CD14-positive monocyte (primary cell): ENCODE data around the gene CLIC3. TPM values are rescaled to one million over a fixed set of nuclear protein-coding genes. Genes with fewer than 3 reads are reported as not detected.

Experiments
- DNase-seq, 3 donors: peaks; one replicate each; pipeline ENCODE4 v3.0.0-alpha.2; 2011 to 2022
- H2AFZ ChIP-seq: 2 replicates; pipeline ENCODE4 v1.6.0; 2012; ENCODE audit warnings: mild to moderate bottlenecking, low read depth, low read length, inconsistent platforms; ENCODE audit not compliant: insufficient read depth, poor library complexity, severe bottlenecking
- H3K27ac ChIP-seq, 2 donors: 1 replicate in 1 of 2; 2 replicates in 1 of 2; pipeline ENCODE4 v1.5.1; 2012 to 2013; ENCODE audit warnings: low read length in 2 of 2, control low read depth in 1 of 2, inconsistent platforms in 1 of 2, low read depth in 1 of 2, mild to moderate bottlenecking in 1 of 2
- H3K27me3 ChIP-seq, 2 donors: one replicate each; pipeline versions ENCODE4 v1.6.0 to v1.6.1; 2011 to 2013; ENCODE audit warnings: low read length in 2 of 2; ENCODE audit not compliant: control insufficient read depth in 2 of 2, insufficient read depth in 2 of 2
- H3K36me3 ChIP-seq, 2 donors: replicated peaks in 1 of 2; 1 replicate in 1 of 2; 2 replicates in 1 of 2; pipeline versions ENCODE4 v1.5.1 to v1.6.1; 2012 to 2013; ENCODE audit warnings: low read length in 2 of 2, control low read depth in 1 of 2, inconsistent platforms in 1 of 2, mild to moderate bottlenecking in 1 of 2; ENCODE audit not compliant: insufficient read depth in 2 of 2, control insufficient read depth in 1 of 2
- H3K4me1 ChIP-seq, 2 donors: 1 replicate in 1 of 2; 2 replicates in 1 of 2; pipeline versions ENCODE4 v1.5.1 to v1.6.1; 2012 to 2013; ENCODE audit warnings: low read length in 2 of 2, control low read depth in 1 of 2, inconsistent platforms in 1 of 2, mild to moderate bottlenecking in 1 of 2, moderate library complexity in 1 of 2; ENCODE audit not compliant: insufficient read depth in 2 of 2, control insufficient read depth in 1 of 2
- H3K4me2 ChIP-seq: replicated peaks from 2 replicates; pipeline ENCODE3; 2012; ENCODE audit warnings: low read length, moderate library complexity, mild to moderate bottlenecking; ENCODE audit not compliant: poor library complexity, severe bottlenecking; ENCODE audit errors: extremely low read depth
- H3K4me3 ChIP-seq, 3 experiments: fragments of 200-600 bp in 1 of 3; sonication (generic) in 1 of 3; replicated peaks in 1 of 3; 1 replicate in 2 of 3; 2 replicates in 1 of 3; pipeline ENCODE4 v1.5.1; 2011 to 2013; ENCODE audit warnings: low read length in 3 of 3, mild to moderate bottlenecking in 3 of 3, control low read depth in 2 of 3, low read depth in 2 of 3, inconsistent platforms in 1 of 3, moderate library complexity in 1 of 3
- H3K79me2 ChIP-seq: 2 replicates; pipeline ENCODE4 v1.6.0; 2012; ENCODE audit warnings: mild to moderate bottlenecking, control low read depth, inconsistent platforms, low read length, moderate library complexity; ENCODE audit not compliant: insufficient read depth
- H3K9ac ChIP-seq: 2 replicates; pipeline ENCODE4 v1.6.0; 2017; ENCODE audit warnings: low read length, mild to moderate bottlenecking; ENCODE audit not compliant: insufficient read depth, poor library complexity, severe bottlenecking
- H3K9me3 ChIP-seq, 2 donors: replicated peaks in 1 of 2; 1 replicate in 1 of 2; 2 replicates in 1 of 2; pipeline versions ENCODE4 v1.5.1 to v1.6.1; 2012 to 2013; ENCODE audit warnings: low read length in 2 of 2, control low read depth in 1 of 2; ENCODE audit not compliant: control insufficient read depth in 1 of 2, insufficient read depth in 1 of 2
- H4K20me1 ChIP-seq: 2 replicates; pipeline ENCODE4 v1.6.0; 2012; ENCODE audit warnings: mild to moderate bottlenecking, low read length, control low read depth, moderate library complexity; ENCODE audit not compliant: insufficient read depth
- H3K27ac Mint-ChIP-seq, 7 donors: one replicate each; pipeline ENCODE4 v1.8.0; 2020; ENCODE audit warnings: mild to moderate bottlenecking in 7 of 7, mixed read lengths in 7 of 7, moderate library complexity in 6 of 7, inconsistent platforms in 2 of 7
- H3K27me3 Mint-ChIP-seq, 3 donors: one replicate each; pipeline ENCODE4 v1.8.0; 2021 to 2022; ENCODE audit warnings: low read depth in 3 of 3, mild to moderate bottlenecking in 3 of 3, mixed read lengths in 3 of 3, moderate library complexity in 3 of 3, inconsistent platforms in 1 of 3
- H3K36me3 Mint-ChIP-seq, 2 donors: one replicate each; pipeline ENCODE4 v1.8.0; 2020; ENCODE audit warnings: mixed read lengths in 2 of 2, inconsistent platforms in 1 of 2, mild to moderate bottlenecking in 1 of 2
- H3K4me1 Mint-ChIP-seq: one replicate; pipeline ENCODE4 v1.8.0; 2020; ENCODE audit warnings: mild to moderate bottlenecking, mixed read lengths
- H3K4me3 Mint-ChIP-seq, 2 donors: one replicate each; pipeline ENCODE4 v1.8.0; 2020; ENCODE audit warnings: mild to moderate bottlenecking in 2 of 2, mixed read lengths in 2 of 2, moderate library complexity in 1 of 2
- H3K9me3 Mint-ChIP-seq, 7 donors: one replicate each; pipeline ENCODE4 v1.8.0; 2020 to 2022; ENCODE audit warnings: mixed read lengths in 7 of 7, mild to moderate bottlenecking in 6 of 7, moderate library complexity in 6 of 7, inconsistent platforms in 2 of 7
- WGBS: methylation state at CpG from one replicate; pipeline ENCODE4 v1.1.5; 2013; ENCODE audit warnings: missing lambda C conversion rate; ENCODE audit not compliant: insufficient coverage; 5-methylcytosine and 5-hydroxymethylcytosine counted together
- intact Hi-C, 2 donors: fragments of 100-400 bp; cut with micrococcal nuclease; formaldehyde crosslinking; loops; one replicate each; pipeline versions ENCODE4 v1.15.0 to v1.15.1; 2023
- polyA plus RNA-seq, 3 donors: library from polyadenylated mRNA; depleted of rRNA in 1 of 3; unstranded in 2 of 3; stranded (reverse) in 1 of 3; fragments of 300-500 nt in 2 of 3; fragments of >200 nt in 1 of 3; fragmentation: Illumina TruSeq in 2 of 3; gene quantifications; 1 replicate in 2 of 3; 2 replicates in 1 of 3; pipeline ENCODE4 v1.2.3, GENCODE V29; 2012 to 2021
- TF ChIP-seq, protein P1 (sequence below): fragments of 200-600 bp; IDR thresholded peaks from one replicate; pipeline ENCODE4 v1.8.0; 2022; ENCODE audit warnings: antibody characterized with exemption, mild to moderate bottlenecking

The CLIC3 gene
- polyA plus RNA-seq, 3 donors: 0.29 to 0.51 TPM; not detected in 1

DNA sequence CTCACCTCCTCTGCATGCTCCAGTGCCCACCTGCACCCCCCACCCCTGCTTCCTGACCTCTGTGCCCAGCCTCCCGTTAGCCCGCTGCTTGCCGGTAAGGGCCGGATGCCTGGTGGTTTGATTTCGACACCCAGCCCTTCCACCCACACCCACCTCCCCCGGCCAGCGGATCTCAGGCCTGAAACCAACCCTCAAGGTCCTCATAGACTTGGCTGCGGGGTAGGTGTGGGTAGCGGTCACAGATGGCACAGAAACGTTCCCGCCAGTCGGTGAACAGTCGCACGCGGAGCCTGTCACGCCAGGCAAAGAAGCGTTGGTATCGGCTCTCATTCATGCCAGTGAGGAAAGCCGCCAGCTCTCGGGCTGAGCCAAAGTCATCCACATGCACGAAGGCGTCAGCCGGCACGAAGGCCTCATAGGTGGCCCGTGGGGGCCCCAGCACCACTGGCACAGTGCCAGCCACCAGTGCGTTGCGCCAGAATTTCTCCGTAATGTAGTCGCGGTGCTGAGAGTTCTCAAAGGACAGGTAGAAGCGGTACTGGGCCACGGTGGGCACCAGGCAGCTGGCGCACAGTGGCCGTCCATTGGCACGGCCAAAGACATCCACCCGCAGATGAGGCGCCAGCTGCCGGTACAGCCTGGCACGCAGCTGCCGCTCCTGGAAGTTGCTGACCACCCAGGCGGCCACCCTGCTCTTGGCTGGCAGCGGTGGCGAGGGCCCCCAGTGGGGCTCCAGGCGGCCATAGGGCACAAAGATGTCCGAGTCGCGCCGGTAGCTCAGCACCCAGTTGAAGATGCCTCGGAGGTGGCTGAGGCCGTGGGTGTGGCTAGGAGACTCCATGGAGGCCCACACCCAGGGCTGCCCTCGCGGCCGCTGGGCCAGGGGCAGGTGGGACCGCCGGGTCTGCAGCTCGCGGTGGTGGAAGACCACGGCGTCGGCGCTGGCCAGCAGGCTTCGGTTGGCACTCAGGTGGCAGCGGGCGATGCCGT is 34.5 kb upstream of the CLIC3 start:
- H3K36me3 Mint-ChIP-seq: peaks cover 0 to 6% of the 10 kb centered on the region in 2 donors
- H3K27me3 Mint-ChIP-seq: peaks cover 4 to 7% (median 4%) of the 10 kb centered on the region in 3 donors
- Histone ChIP-seq H3K27ac (peak overlapping the region; percentile 83 to 92), H4K20me1 (peaks cover 27% of the 10 kb centered on the region), H3K4me3 (peak overlapping the region; percentile 47 to 88 (median 68)), H3K36me3 (peaks cover 4% of the 10 kb centered on the region in 2 donors), H2AFZ (peak overlapping the region; percentile 48), H3K4me1 (peaks cover 65 to 87% of the 10 kb centered on the region in 2 donors), H3K4me2 (peak overlapping the region; percentile 98), H3K27me3 (no peaks in the 10 kb centered on the region), H3K9me3 (no peaks in the 10 kb centered on the region), H3K9ac (peak overlapping the region; percentile 77), H3K79me2 (peaks cover 69% of the 10 kb centered on the region)
- peak overlapping the region; percentile 87 to 92 for H3K4me3 Mint-ChIP-seq
- H3K27ac Mint-ChIP-seq: peak overlapping the region; percentile 87 to 94 (median 91)
- DNase-seq: peak; percentile 52 to 65 (median 57)
- H3K4me1 Mint-ChIP-seq: peaks cover 60% of the 10 kb centered on the region
- intact Hi-C loops: loop anchor here (5.0 to 10.0 kb wide), 6 partner anchors 34 to 244 kb away; partner anchors contain the start of genes AJM1 (in 1 of the 2), C8G (in 1 of the 2), CLIC3 (in 1 of the 2) and FBXW5 (in 1 of the 2)
- TF ChIP-seq, protein P1, sequence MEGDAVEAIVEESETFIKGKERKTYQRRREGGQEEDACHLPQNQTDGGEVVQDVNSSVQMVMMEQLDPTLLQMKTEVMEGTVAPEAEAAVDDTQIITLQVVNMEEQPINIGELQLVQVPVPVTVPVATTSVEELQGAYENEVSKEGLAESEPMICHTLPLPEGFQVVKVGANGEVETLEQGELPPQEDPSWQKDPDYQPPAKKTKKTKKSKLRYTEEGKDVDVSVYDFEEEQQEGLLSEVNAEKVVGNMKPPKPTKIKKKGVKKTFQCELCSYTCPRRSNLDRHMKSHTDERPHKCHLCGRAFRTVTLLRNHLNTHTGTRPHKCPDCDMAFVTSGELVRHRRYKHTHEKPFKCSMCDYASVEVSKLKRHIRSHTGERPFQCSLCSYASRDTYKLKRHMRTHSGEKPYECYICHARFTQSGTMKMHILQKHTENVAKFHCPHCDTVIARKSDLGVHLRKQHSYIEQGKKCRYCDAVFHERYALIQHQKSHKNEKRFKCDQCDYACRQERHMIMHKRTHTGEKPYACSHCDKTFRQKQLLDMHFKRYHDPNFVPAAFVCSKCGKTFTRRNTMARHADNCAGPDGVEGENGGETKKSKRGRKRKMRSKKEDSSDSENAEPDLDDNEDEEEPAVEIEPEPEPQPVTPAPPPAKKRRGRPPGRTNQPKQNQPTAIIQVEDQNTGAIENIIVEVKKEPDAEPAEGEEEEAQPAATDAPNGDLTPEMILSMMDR: no peak
- no peaks in the 10 kb centered on the region for H3K9me3 Mint-ChIP-seq
- 34% methylated on average over 57 of the region's 65 CpGs for WGBS

DNA sequence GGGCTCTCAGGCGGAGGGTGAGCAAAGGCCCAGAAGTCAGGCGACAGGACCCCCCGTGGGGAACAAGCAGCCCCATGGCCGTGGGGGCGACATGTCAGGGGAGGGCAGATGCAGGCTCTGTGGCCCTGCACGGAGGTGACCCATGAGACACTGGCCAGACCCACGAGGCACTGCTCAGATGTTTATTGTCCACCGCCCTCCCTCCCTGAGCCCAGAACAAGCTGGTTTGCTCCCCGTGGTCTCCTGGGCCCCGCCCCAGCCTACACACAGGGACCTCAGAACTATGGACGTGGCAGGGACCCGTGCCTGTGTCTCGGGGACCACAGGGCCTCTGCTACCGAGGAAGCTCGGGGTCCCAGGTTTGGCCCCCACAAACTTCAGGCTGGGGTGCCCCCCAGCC is 33.6 kb upstream of the CLIC3 start:
- Histone ChIP-seq H3K4me3 (peak overlapping the region; percentile 47 to 88 (median 68)), H3K27ac (peak overlapping the region; percentile 83 to 92), H3K4me2 (peak overlapping the region; percentile 98), H3K79me2 (peaks cover 61% of the 10 kb centered on the region), H3K9me3 (no peaks in the 10 kb centered on the region), H2AFZ (peak overlapping the region; percentile 48), H3K36me3 (no peaks in the 10 kb centered on the region), H4K20me1 (peaks cover 18% of the 10 kb centered on the region), H3K9ac (peak overlapping the region; percentile 77), H3K27me3 (no peaks in the 10 kb centered on the region), H3K4me1 (peaks cover 57 to 79% of the 10 kb centered on the region in 2 donors)
- WGBS: 18% methylated on average over 6 of the region's 15 CpGs
- Mint-ChIP-seq H3K27me3 (peaks cover 4 to 7% (median 4%) of the 10 kb centered on the region in 3 donors), H3K27ac (peak overlapping the region; percentile 87 to 94 (median 91)), H3K36me3 (peaks cover 0 to 4% of the 10 kb centered on the region in 2 donors), H3K9me3 (no peaks in the 10 kb centered on the region), H3K4me1 (peaks cover 54% of the 10 kb centered on the region), H3K4me3 (peak overlapping the region; percentile 87 to 92)
- TF ChIP-seq, protein P1: no peak
- DNase-seq: peak; percentile 8 to 21 (median 18)
- intact Hi-C loops: loop anchor here (5.0 to 10.0 kb wide), 6 partner anchors 33 to 243 kb away; partner anchors contain the start of genes AJM1 (in 1 of the 2), C8G (in 1 of the 2), CLIC3 (in 1 of the 2) and FBXW5 (in 1 of the 2)
